A549 (cell line): ENCODE results near the gene SMG5.

Experiments used
- CHD2 ChIP-seq: fragments of 150-350 bp; IDR thresholded peaks from 2 replicates; pipeline ENCODE4 v1.6.1; 2014; ENCODE audit warnings: low read length; ENCODE audit not compliant: partially characterized antibody
- CTCF ChIP-seq: fragments of >200 bp; sonication (Bioruptor Twin); formaldehyde crosslinking; IDR thresholded peaks from 3 replicates; pipeline ENCODE4 v1.5.1; 2016
- HOXA7 ChIP-seq: fragments of 250-450 bp; sonication (Bioruptor Pico); IDR thresholded peaks from 2 replicates; pipeline ENCODE4 v1.5.0; 2020; ENCODE audit warnings: mild to moderate bottlenecking, moderate library complexity
- NR3C1 ChIP-seq: fragments of >200 bp; sonication (Bioruptor Twin); formaldehyde crosslinking; IDR thresholded peaks from 3 replicates; pipeline ENCODE4 v1.6.1; 2017
- POLR2A ChIP-seq: IDR thresholded peaks from 2 replicates; pipeline ENCODE4 v1.6.1; 2012; ENCODE audit warnings: mild to moderate bottlenecking, low read length
- POLR2AphosphoS2 ChIP-seq: conservative IDR thresholded peaks from 2 replicates; pipeline ENCODE4 v1.6.1; 2012; ENCODE audit warnings: low read length, improper control_type of control experiment, inconsistent platforms
- REST ChIP-seq: fragments of 200-600 bp; sonication (generic); IDR thresholded peaks from 2 replicates; pipeline ENCODE4 v1.6.1; 2016; ENCODE audit warnings: antibody characterized with exemption, mild to moderate bottlenecking, moderate library complexity
- SMC3 ChIP-seq: fragments of >200 bp; sonication (Bioruptor Twin); formaldehyde crosslinking; IDR thresholded peaks from 3 replicates; pipeline ENCODE4 v1.6.1; 2018; ENCODE audit warnings: inconsistent platforms

- TF ChIP-seq CTCF (no peak), CHD2 (peak; percentile 90), NR3C1 (no peak), POLR2AphosphoS2 (no peak), HOXA7 (CRISPR knock-in tag) (no peak), SMC3 (no peak), POLR2A (peak; percentile 67), REST (peak; percentile 87)
These were observed 69.6 kb downstream of the SMG5 start, which contains the start of gene PMF1 for GRCh38 chr1:156212833-156213643.
